NOMO-1 treated with dmso at 0.1 percent for 144 hours (cell line): Measurements from ENCODE around the gene ABCD4.

ENCODE experiments used
- DNase-seq: peaks from one replicate; lab custom pipeline; 2025; ENCODE audit not compliant: unreplicated experiment; lab: John Stamatoyannopoulos, UW

Gene ABCD4

GRCh38 chr14:74238974-74239847 is 63.5 kb downstream of the ABCD4 start, which contains the start of gene VSX2:
VSX2 (plus strand) TSS chr14:74239449; CDS start chr14:74239562, 113 bp downstream.
- DNase-seq = no peak

GRCh38 chr14:74237441-74237840 is 65.3 kb downstream of the ABCD4 start:
- DNase-seq = no peak
